HEK293 (cell line): ENCODE data around the gene IGFBPL1.

Experiments used
- CTCF ChIA-PET: fragments of 350-600 bp; formaldehyde crosslinking; extraction: SDS; loops from one replicate; lab custom pipeline; 2021; ENCODE audit warnings: antibody characterized with exemption; lab: Yijun Ruan, JAX
- POLR2A ChIA-PET: fragments of 300-600 bp; formaldehyde crosslinking; extraction: SDS; loops from one replicate; lab custom pipeline; 2020; ENCODE audit warnings: antibody characterized with exemption, inconsistent platforms; lab: Yijun Ruan, JAX
- H3K27ac ChIP-seq: fragments of 200-500 bp; sonication (Bioruptor generic); 2 replicates; pipeline ENCODE4 v1.5.1; 2014; ENCODE audit warnings: low read depth, low read length, control low read depth, inconsistent platforms; ENCODE audit errors: extremely low read depth
- H3K36me3 ChIP-seq, 2 experiments: fragments of 200-500 bp in 1 of 2; sonication (Bioruptor generic) in 1 of 2; 1 replicate in 1 of 2; 2 replicates in 1 of 2; pipeline ENCODE4 v1.5.1; 2014 to 2017; ENCODE audit warnings: inconsistent platforms in 2 of 2, low read length in 2 of 2; ENCODE audit not compliant: control insufficient read depth in 2 of 2, insufficient read depth in 1 of 2
- H3K4me1 ChIP-seq: fragments of 200-500 bp; sonication (Bioruptor generic); 2 replicates; pipeline ENCODE4 v1.5.1; 2014; ENCODE audit warnings: mild to moderate bottlenecking, low read length, inconsistent platforms; ENCODE audit not compliant: control insufficient read depth, insufficient read depth
- H3K4me3 ChIP-seq: 2 replicates; pipeline ENCODE4 v1.5.1; 2011; ENCODE audit warnings: low read depth, mild to moderate bottlenecking, control low read depth, low read length, moderate library complexity
- H3K9me3 ChIP-seq: fragments of 200-500 bp; sonication (Bioruptor generic); 2 replicates; pipeline ENCODE4 v1.5.1; 2014; ENCODE audit warnings: low read depth, low read length, inconsistent platforms; ENCODE audit not compliant: control insufficient read depth, insufficient read depth
- BCL11B ChIP-seq: fragments of 450-650 bp; formaldehyde crosslinking; IDR thresholded peaks from 2 replicates; pipeline ENCODE4 v1.5.1; 2016; ENCODE audit warnings: low read depth, missing biosample characterization, missing genetic modification characterization
- GLI2 ChIP-seq: fragments of 450-650 bp; formaldehyde crosslinking; IDR thresholded peaks from 2 replicates; pipeline ENCODE4; 2017; ENCODE audit warnings: missing biosample characterization, missing genetic modification characterization, low read depth, borderline replicate concordance
- GLIS1 ChIP-seq: fragments of 450-650 bp; formaldehyde crosslinking; IDR thresholded peaks from 2 replicates; pipeline ENCODE4 v1.5.1; 2016; ENCODE audit warnings: missing biosample characterization, missing genetic modification characterization
- HOXC10 ChIP-seq: sonication (generic); formaldehyde crosslinking; IDR thresholded peaks from 2 replicates; pipeline ENCODE4 v1.8.1; 2023; ENCODE audit warnings: mild to moderate bottlenecking, missing genetic modification reagents
- TRIM28 ChIP-seq: IDR thresholded peaks from 2 replicates; pipeline ENCODE4 v1.6.1; 2011; ENCODE audit warnings: low read length, control low read depth, borderline replicate concordance
- YY2 ChIP-seq: fragments of 450-650 bp; formaldehyde crosslinking; IDR thresholded peaks from 2 replicates; pipeline ENCODE4 v1.5.1; 2016; ENCODE audit warnings: missing biosample characterization, missing genetic modification characterization
- ZBTB10 ChIP-seq: fragments of 450-650 bp; formaldehyde crosslinking; IDR thresholded peaks from 2 replicates; pipeline ENCODE4 v1.5.1; 2016; ENCODE audit warnings: missing biosample characterization, missing genetic modification characterization
- ZBTB8A ChIP-seq: fragments of 450-650 bp; formaldehyde crosslinking; IDR thresholded peaks from 2 replicates; pipeline ENCODE4 v1.5.1; 2016; ENCODE audit warnings: missing biosample characterization, missing genetic modification characterization
- ZIC2 ChIP-seq: fragments of 450-650 bp; formaldehyde crosslinking; IDR thresholded peaks from 2 replicates; pipeline ENCODE4 v1.5.1; 2016; ENCODE audit warnings: missing biosample characterization, missing genetic modification characterization
- ZNF132 ChIP-seq: fragments of 450-650 bp; formaldehyde crosslinking; IDR thresholded peaks from 2 replicates; pipeline ENCODE4 v1.5.1; 2017; ENCODE audit warnings: missing biosample characterization, missing genetic modification characterization, borderline replicate concordance
- ZNF184 ChIP-seq: fragments of 450-650 bp; IDR thresholded peaks from 2 replicates; pipeline ENCODE4 v1.5.1; 2018; ENCODE audit warnings: missing biosample characterization, mild to moderate bottlenecking, missing genetic modification characterization
- ZNF324 ChIP-seq: fragments of 450-650 bp; formaldehyde crosslinking; IDR thresholded peaks from 2 replicates; pipeline ENCODE4 v1.5.1; 2016; ENCODE audit warnings: missing biosample characterization, missing genetic modification characterization
- ZNF335 ChIP-seq: fragments of 450-650 bp; formaldehyde crosslinking; conservative IDR thresholded peaks from 2 replicates; pipeline ENCODE4 v1.5.1; 2016; ENCODE audit warnings: missing biosample characterization, missing genetic modification characterization
- ZNF341 ChIP-seq: fragments of 450-650 bp; formaldehyde crosslinking; IDR thresholded peaks from 2 replicates; pipeline ENCODE4; 2016; ENCODE audit warnings: low read depth, missing biosample characterization, missing genetic modification characterization
- ZNF433 ChIP-seq: fragments of 450-650 bp; formaldehyde crosslinking; IDR thresholded peaks from 2 replicates; pipeline ENCODE4 v1.5.1; 2016; ENCODE audit warnings: missing biosample characterization, missing genetic modification characterization, low read depth
- ZNF549 ChIP-seq: fragments of 450-650 bp; IDR thresholded peaks from 2 replicates; pipeline ENCODE4 v1.5.1; 2018; ENCODE audit warnings: missing biosample characterization, missing genetic modification characterization, mild to moderate bottlenecking, inconsistent platforms, moderate library complexity
- ZNF600 ChIP-seq: fragments of 450-650 bp; formaldehyde crosslinking; IDR thresholded peaks from 2 replicates; pipeline ENCODE4 v1.5.1; 2016; ENCODE audit warnings: missing biosample characterization, missing genetic modification characterization
- ZNF621 ChIP-seq: fragments of 450-650 bp; formaldehyde crosslinking; IDR thresholded peaks from 2 replicates; pipeline ENCODE4 v1.5.1; 2017; ENCODE audit warnings: missing biosample characterization, missing genetic modification characterization
- ZNF768 ChIP-seq: fragments of 450-650 bp; formaldehyde crosslinking; IDR thresholded peaks from 2 replicates; pipeline ENCODE4 v1.5.1; 2018; ENCODE audit warnings: missing biosample characterization, mild to moderate bottlenecking, missing genetic modification characterization
- ZNF792 ChIP-seq: fragments of 450-650 bp; formaldehyde crosslinking; IDR thresholded peaks from 2 replicates; pipeline ENCODE4 v1.5.1; 2016; ENCODE audit warnings: missing biosample characterization, missing genetic modification characterization
- TF ChIP-seq, protein P1 (sequence below): fragments of 450-650 bp; formaldehyde crosslinking; IDR thresholded peaks from 2 replicates; pipeline ENCODE4 v1.5.1; 2017; ENCODE audit warnings: missing biosample characterization, missing genetic modification characterization
- TF ChIP-seq, protein P2 (sequence below): fragments of 450-650 bp; formaldehyde crosslinking; IDR thresholded peaks from 2 replicates; pipeline ENCODE4 v1.5.1; 2016; ENCODE audit warnings: missing biosample characterization, missing genetic modification characterization

IGFBPL1 gene

GRCh38 chr9:38421498-38422211, 2.6 kb downstream of the IGFBPL1 start:
- no peaks in the 10 kb centered on the region for H3K9me3 ChIP-seq
- TF ChIP-seq ZNF433 (tag by site-specific recombination) (no peak), ZNF341 (tag by site-specific recombination) (peak; percentile 77), GLI2 (tag by site-specific recombination) (no peak), ZIC2 (tag by site-specific recombination) (peak; percentile 41; the same call in 1 of the 2 replicates), TRIM28 (peak; percentile 80), ZNF792 (tag by site-specific recombination) (no peak), ZBTB8A (peak; percentile 66), ZNF335 (tag by site-specific recombination) (0 out of 2 replicates have a peak, but pooled peaks have one; percentile 23), GLIS1 (tag by site-specific recombination) (peak; percentile 30; the same call in 1 of the 2 replicates), ZNF600 (tag by site-specific recombination) (peak; percentile 57)
- TF ChIP-seq, protein P1, sequence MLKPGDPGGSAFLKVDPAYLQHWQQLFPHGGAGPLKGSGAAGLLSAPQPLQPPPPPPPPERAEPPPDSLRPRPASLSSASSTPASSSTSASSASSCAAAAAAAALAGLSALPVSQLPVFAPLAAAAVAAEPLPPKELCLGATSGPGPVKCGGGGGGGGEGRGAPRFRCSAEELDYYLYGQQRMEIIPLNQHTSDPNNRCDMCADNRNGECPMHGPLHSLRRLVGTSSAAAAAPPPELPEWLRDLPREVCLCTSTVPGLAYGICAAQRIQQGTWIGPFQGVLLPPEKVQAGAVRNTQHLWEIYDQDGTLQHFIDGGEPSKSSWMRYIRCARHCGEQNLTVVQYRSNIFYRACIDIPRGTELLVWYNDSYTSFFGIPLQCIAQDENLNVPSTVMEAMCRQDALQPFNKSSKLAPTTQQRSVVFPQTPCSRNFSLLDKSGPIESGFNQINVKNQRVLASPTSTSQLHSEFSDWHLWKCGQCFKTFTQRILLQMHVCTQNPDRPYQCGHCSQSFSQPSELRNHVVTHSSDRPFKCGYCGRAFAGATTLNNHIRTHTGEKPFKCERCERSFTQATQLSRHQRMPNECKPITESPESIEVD (tag by site-specific recombination): peak; percentile 77
- no peaks in the 10 kb centered on the region for H3K36me3 ChIP-seq
- H3K27ac ChIP-seq: no peak overlapping the region
- no peak overlapping the region for H3K4me3 ChIP-seq
- H3K4me1 ChIP-seq: no peaks in the 10 kb centered on the region; the same call in 1 of the 2 replicates
- ChIA-PET CTCF (interaction anchor here (0.9 kb wide), 1 partner anchor 15 kb away, joined by 3 read pairs; no protein-coding TSS in a partner anchor), POLR2A (no interaction called here)

GRCh38 chr9:38419181-38419580, 5.1 kb downstream of the IGFBPL1 start:
- no peak overlapping the region for H3K27ac ChIP-seq
- no peak overlapping the region for H3K4me3 ChIP-seq
- POLR2A ChIA-PET: no interaction called here
- H3K36me3 ChIP-seq: no peaks in the 10 kb centered on the region
- no peaks in the 10 kb centered on the region; the same call in 1 of the 2 replicates for H3K4me1 ChIP-seq
- TF ChIP-seq ZNF324 (tag by site-specific recombination) (no peak), ZNF132 (tag by site-specific recombination) (no peak), ZNF549 (tag by site-specific recombination) (no peak)
- TF ChIP-seq, protein P2, sequence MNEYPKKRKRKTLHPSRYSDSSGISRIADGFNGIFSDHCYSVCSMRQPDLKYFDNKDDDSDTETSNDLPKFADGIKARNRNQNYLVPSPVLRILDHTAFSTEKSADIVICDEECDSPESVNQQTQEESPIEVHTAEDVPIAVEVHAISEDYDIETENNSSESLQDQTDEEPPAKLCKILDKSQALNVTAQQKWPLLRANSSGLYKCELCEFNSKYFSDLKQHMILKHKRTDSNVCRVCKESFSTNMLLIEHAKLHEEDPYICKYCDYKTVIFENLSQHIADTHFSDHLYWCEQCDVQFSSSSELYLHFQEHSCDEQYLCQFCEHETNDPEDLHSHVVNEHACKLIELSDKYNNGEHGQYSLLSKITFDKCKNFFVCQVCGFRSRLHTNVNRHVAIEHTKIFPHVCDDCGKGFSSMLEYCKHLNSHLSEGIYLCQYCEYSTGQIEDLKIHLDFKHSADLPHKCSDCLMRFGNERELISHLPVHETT: no peak
- TF ChIP-seq, all 188 proteins: peak for 0
- CTCF ChIA-PET: interaction anchor here (0.8 to 4.2 kb wide), 3 partner anchors 16 to 505 kb away, joined by 3 to 58 read pairs (median 4); no protein-coding TSS in a partner anchor
- no peaks in the 10 kb centered on the region for H3K9me3 ChIP-seq

DNA sequence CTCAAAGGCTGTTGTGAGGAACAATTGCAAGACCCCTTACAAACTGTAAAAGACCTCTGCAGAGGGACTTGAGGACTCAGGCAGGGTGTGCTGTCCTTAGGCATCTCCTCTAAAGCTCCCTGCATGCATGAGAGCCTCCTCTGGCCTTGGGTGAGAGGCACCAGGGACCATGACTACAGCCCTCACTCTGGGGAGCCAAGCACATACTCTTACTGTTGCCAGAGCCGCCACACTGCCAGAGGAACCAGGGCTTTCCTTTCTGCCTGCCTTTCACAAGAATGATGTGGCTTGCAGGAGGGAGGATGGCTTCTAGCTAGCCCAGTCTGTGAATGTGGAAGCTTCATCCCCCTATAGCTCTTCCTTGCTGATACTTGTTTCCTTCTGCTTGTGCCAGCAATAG, 5.9 kb downstream of the IGFBPL1 start:
- Histone ChIP-seq H3K4me3 (no peak overlapping the region), H3K36me3 (no peaks in the 10 kb centered on the region), H3K27ac (no peak overlapping the region), H3K4me1 (no peaks in the 10 kb centered on the region), H3K9me3 (no peaks in the 10 kb centered on the region)
- no peak for TF ChIP-seq ZNF621 (tag by site-specific recombination)
- no peak for TF ChIP-seq ZBTB10
- no peak for TF ChIP-seq YY2
- no peak for TF ChIP-seq BCL11B
- no peak for TF ChIP-seq ZNF768 (tag by site-specific recombination)
- TF ChIP-seq ZNF184: no peak
- no peak for TF ChIP-seq HOXC10 (CRISPR knock-in tag)
- ChIA-PET CTCF (interaction anchor here (0.8 to 4.2 kb wide), 6 partner anchors 10 to 504 kb away, joined by 3 to 58 read pairs (median 8); no protein-coding TSS in a partner anchor), POLR2A (no interaction called here)
